ENCODE measurements around the gene TULP4.

TULP4 gene

GRCh38 chr6:158330016-158330415 is 17.8 kb downstream of the TULP4 start:
- ChIA-PET POLR2A (no interaction called here), CTCF (no interaction called here)
- Histone ChIP-seq H3K4me3 (ENCODE audit: low read depth, low read length) (no peak overlapping the region), H3K27ac (ENCODE audit: extremely low read depth, low read depth, low read length) (no peak overlapping the region), H3K36me3 (ENCODE audit: control insufficient read depth in 2 of 2, insufficient read depth in 1 of 2, low read length in 2 of 2) (peaks cover 0 to 9% of the 10 kb centered on the region in 2 experiments; a peak in 1 of 3 replicates), H3K4me1 (ENCODE audit: control insufficient read depth, insufficient read depth, low read length) (no peaks in the 10 kb centered on the region), H3K9me3 (ENCODE audit: control insufficient read depth, insufficient read depth, low read depth, low read length) (no peaks in the 10 kb centered on the region; the same call in 1 of the 2 replicates)
- no peak for TF ChIP-seq ZNF707 (tag by site-specific recombination; IDR thresholded peaks at IDR 0.05)
- no peak for TF ChIP-seq SCRT1 (tag by site-specific recombination; IDR thresholded peaks at IDR 0.05; ENCODE audit: borderline replicate concordance)
- TF ChIP-seq SALL2 (tag by site-specific recombination; IDR thresholded peaks at IDR 0.05; ENCODE audit: borderline replicate concordance): no peak
- no peak for TF ChIP-seq SCRT2 (tag by site-specific recombination; IDR thresholded peaks at IDR 0.05)
- no peak for TF ChIP-seq INSM2 (tag by site-specific recombination; IDR thresholded peaks at IDR 0.05)
- TF ChIP-seq ZBTB1 (tag by site-specific recombination; IDR thresholded peaks at IDR 0.05): no peak
- TF ChIP-seq ZNF133 (tag by site-specific recombination; IDR thresholded peaks at IDR 0.05): no peak
- TF ChIP-seq ZNF221 (tag by site-specific recombination; IDR thresholded peaks at IDR 0.05; ENCODE audit: borderline replicate concordance): no peak
- no peak for TF ChIP-seq PATZ1 (tag by site-specific recombination; IDR thresholded peaks at IDR 0.05)
- TF ChIP-seq ZNF747 (tag by site-specific recombination; IDR thresholded peaks at IDR 0.05): no peak
- TF ChIP-seq ZNF571 (tag by site-specific recombination; IDR thresholded peaks at IDR 0.05): no peak
- TF ChIP-seq ZSCAN16 (tag by site-specific recombination; IDR thresholded peaks at IDR 0.05): no peak
- no peak for TF ChIP-seq ZNF354C (tag by site-specific recombination; IDR thresholded peaks at IDR 0.05; ENCODE audit: borderline replicate concordance, low read depth)
- TF ChIP-seq ZNF558 (tag by site-specific recombination; IDR thresholded peaks at IDR 0.05): no peak

- peaks cover 0 to 9% of the 10 kb centered on the region in 2 experiments; a peak in 1 of 3 replicates for H3K36me3 ChIP-seq (ENCODE audit: control insufficient read depth in 2 of 2, insufficient read depth in 1 of 2, low read length in 2 of 2)
- POLR2A ChIA-PET: no interaction called here
- H3K4me3 ChIP-seq (ENCODE audit: low read depth, low read length): no peak overlapping the region
- H3K4me1 ChIP-seq (ENCODE audit: control insufficient read depth, insufficient read depth, low read length): no peaks in the 10 kb centered on the region
- CTCF ChIA-PET: no interaction called here
- TF ChIP-seq ZNF146 (tag by site-specific recombination; IDR thresholded peaks at IDR 0.05): no peak
- H3K9me3 ChIP-seq (ENCODE audit: control insufficient read depth, insufficient read depth, low read depth, low read length): no peaks in the 10 kb centered on the region; the same call in 1 of the 2 replicates
- H3K27ac ChIP-seq (ENCODE audit: extremely low read depth, low read depth, low read length): no peak overlapping the region
These were observed 20.0 kb downstream of the TULP4 start for GRCh38 chr6:158332237-158332636.

- Histone ChIP-seq H3K36me3 (ENCODE audit: control insufficient read depth in 2 of 2, insufficient read depth in 1 of 2, low read length in 2 of 2) (peaks cover 0 to 9% of the 10 kb centered on the region in 2 experiments; a peak in 1 of 3 replicates), H3K4me1 (ENCODE audit: control insufficient read depth, insufficient read depth, low read length) (no peaks in the 10 kb centered on the region), H3K27ac (ENCODE audit: extremely low read depth, low read depth, low read length) (no peak overlapping the region), H3K9me3 (ENCODE audit: control insufficient read depth, insufficient read depth, low read depth, low read length) (no peaks in the 10 kb centered on the region; the same call in 1 of the 2 replicates), H3K4me3 (ENCODE audit: low read depth, low read length) (no peak overlapping the region)
- POLR2A ChIA-PET: no interaction called here
- TF ChIP-seq ZNF146 (tag by site-specific recombination; IDR thresholded peaks at IDR 0.05): no peak
- TF ChIP-seq ZNF670 (tag by site-specific recombination; IDR thresholded peaks at IDR 0.05; ENCODE audit: low read depth): no peak
- TF ChIP-seq ZBTB26 (tag by site-specific recombination; optimal IDR thresholded peaks at IDR 0.05): no peak
- TF ChIP-seq ZNF157 (tag by site-specific recombination; IDR thresholded peaks at IDR 0.05): no peak
- TF ChIP-seq ZNF585B (tag by site-specific recombination; IDR thresholded peaks at IDR 0.05): no peak
- no peak for TF ChIP-seq YY1 (tag by site-specific recombination; IDR thresholded peaks at IDR 0.05)
- CTCF ChIA-PET: interaction anchor here (1.3 kb wide), 1 partner anchor 112 kb away, joined by 3 read pairs; no protein-coding TSS in a partner anchor
These were observed 20.8 kb downstream of the TULP4 start for GRCh38 chr6:158333094-158333493.

Measured in HEK293 (cell line).